A673 (cell line): ENCODE measurements around the gene CYS1. TPM values are rescaled to one million over a fixed set of nuclear protein-coding genes. Genes with fewer than 3 reads are reported as not detected.

Experiments
- BruUV-seq: library from RNA; stranded (reverse); fragments of 400-500 nt; replicated peaks from 2 replicates; lab custom pipeline; 2021; lab: Mats Ljungman, UMichigan
- CTCF ChIA-PET: fragments of 300-600 bp; sonication (Branson Sonifier 250); formaldehyde crosslinking; loops from one replicate; lab custom pipeline; 2022; ENCODE audit warnings: antibody characterized with exemption; lab: Charles Lee
- POLR2A ChIA-PET: fragments of 300-600 bp; sonication (Branson Sonifier 250); formaldehyde crosslinking; loops from one replicate; lab custom pipeline; 2022; ENCODE audit warnings: antibody characterized with exemption; ENCODE audit not compliant: low non-redundant PET; lab: Charles Lee
- DNase-seq: peaks from one replicate; pipeline ENCODE4 v3.0.0-alpha.2; 2015; ENCODE audit warnings: low spot score
- H3K27ac ChIP-seq: fragments of 200-600 bp; sonication (generic); 2 replicates; pipeline ENCODE4 v1.5.1; 2016; ENCODE audit warnings: mixed run types, low read depth, mild to moderate bottlenecking, mixed read lengths, antibody characterized with exemption, low read length; ENCODE audit not compliant: poor library complexity, severe bottlenecking
- H3K27me3 ChIP-seq: fragments of 200-600 bp; sonication (generic); replicated peaks from 2 replicates; pipeline ENCODE4 v1.6.1; 2017; ENCODE audit warnings: mixed run types, low read depth, mild to moderate bottlenecking, mixed read lengths, antibody characterized with exemption, low read length; ENCODE audit not compliant: insufficient read depth, poor library complexity
- H3K36me3 ChIP-seq: fragments of 200-600 bp; sonication (generic); 2 replicates; pipeline ENCODE4 v1.6.1; 2016; ENCODE audit warnings: mixed run types, mild to moderate bottlenecking, mixed read lengths, antibody characterized with exemption, low read length; ENCODE audit not compliant: insufficient read depth, poor library complexity, severe bottlenecking
- H3K4me1 ChIP-seq: fragments of 200-600 bp; sonication (generic); 2 replicates; pipeline ENCODE4 v1.6.1; 2017; ENCODE audit warnings: mixed run types, mild to moderate bottlenecking, mixed read lengths, antibody characterized with exemption, low read length; ENCODE audit not compliant: insufficient read depth, poor library complexity, severe bottlenecking
- H3K4me3 ChIP-seq: fragments of 200-600 bp; sonication (generic); 2 replicates; pipeline ENCODE4 v1.5.1; 2016; ENCODE audit warnings: low read depth, mixed run types, mild to moderate bottlenecking, mixed read lengths, low read length; ENCODE audit not compliant: poor library complexity, severe bottlenecking
- H3K9me3 ChIP-seq: fragments of 200-600 bp; sonication (generic); 2 replicates; pipeline ENCODE4 v1.6.1; 2016; ENCODE audit warnings: mixed run types, low read depth, mild to moderate bottlenecking, mixed read lengths, antibody characterized with exemption, low read length; ENCODE audit not compliant: poor library complexity, severe bottlenecking
- EZH2 ChIP-seq: fragments of 200-600 bp; sonication (generic); IDR thresholded peaks from 2 replicates; pipeline ENCODE4 v1.6.1; 2017; ENCODE audit warnings: borderline replicate concordance, low read depth, mild to moderate bottlenecking, mixed read lengths, antibody characterized with exemption, low read length; ENCODE audit not compliant: poor library complexity, severe bottlenecking
- intact Hi-C: fragments of 100-400 bp; cut with micrococcal nuclease; formaldehyde crosslinking; loops from one replicate; pipeline ENCODE4 v1.10.0; 2022; ENCODE audit not compliant: unreplicated experiment
- total RNA-seq: library from RNA; stranded (reverse); gene quantifications from 2 replicates; pipeline ENCODE4 v1.2.3, GENCODE V29; 2021
- TF ChIP-seq, protein P1 (sequence below): fragments of 300-800, 200-600 bp; sonication (generic); conservative IDR thresholded peaks from 2 replicates; pipeline ENCODE4 v1.5.1; 2017; ENCODE audit warnings: low read depth, mild to moderate bottlenecking, antibody characterized with exemption, low read length, moderate library complexity, mixed read lengths

The CYS1 gene
- total RNA-seq, 1 experiment from 2014 or later, result not detected

DNA sequence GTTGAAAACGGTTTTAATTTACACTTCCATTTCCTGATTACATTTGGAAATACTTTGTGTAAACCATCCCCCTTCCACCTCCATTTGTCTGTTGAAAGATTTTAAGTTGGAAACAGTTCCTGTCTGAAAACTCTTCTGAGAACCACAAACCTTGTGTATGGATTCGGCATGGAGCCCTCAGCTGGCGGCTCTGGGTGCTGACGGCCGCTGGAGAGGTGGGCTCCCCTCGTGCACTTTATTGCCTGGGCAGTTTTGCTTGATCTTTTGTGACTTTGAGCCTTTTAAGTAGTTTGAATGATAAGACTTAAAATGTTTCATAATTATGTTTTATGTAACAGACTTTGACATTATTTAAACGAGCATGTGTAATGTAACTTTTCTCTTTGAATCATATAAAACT lies 25.8 kb downstream of the CYS1 start:
- intact Hi-C loops, result no loop called here
- POLR2A ChIA-PET, result no interaction called here
- Histone ChIP-seq H3K27ac (no peak overlapping the region), H3K27me3 (no peaks in the 10 kb centered on the region), H3K36me3 (no peaks in the 10 kb centered on the region), H3K9me3 (no peaks in the 10 kb centered on the region), H3K4me1 (no peaks in the 10 kb centered on the region), H3K4me3 (no peak overlapping the region)
- CTCF ChIA-PET, result interaction anchor here (0.8 kb wide), 1 partner anchor 255 kb away, joined by 3 read pairs; no protein-coding TSS in a partner anchor
- no peak for TF ChIP-seq EZH2
- TF ChIP-seq, protein P1, sequence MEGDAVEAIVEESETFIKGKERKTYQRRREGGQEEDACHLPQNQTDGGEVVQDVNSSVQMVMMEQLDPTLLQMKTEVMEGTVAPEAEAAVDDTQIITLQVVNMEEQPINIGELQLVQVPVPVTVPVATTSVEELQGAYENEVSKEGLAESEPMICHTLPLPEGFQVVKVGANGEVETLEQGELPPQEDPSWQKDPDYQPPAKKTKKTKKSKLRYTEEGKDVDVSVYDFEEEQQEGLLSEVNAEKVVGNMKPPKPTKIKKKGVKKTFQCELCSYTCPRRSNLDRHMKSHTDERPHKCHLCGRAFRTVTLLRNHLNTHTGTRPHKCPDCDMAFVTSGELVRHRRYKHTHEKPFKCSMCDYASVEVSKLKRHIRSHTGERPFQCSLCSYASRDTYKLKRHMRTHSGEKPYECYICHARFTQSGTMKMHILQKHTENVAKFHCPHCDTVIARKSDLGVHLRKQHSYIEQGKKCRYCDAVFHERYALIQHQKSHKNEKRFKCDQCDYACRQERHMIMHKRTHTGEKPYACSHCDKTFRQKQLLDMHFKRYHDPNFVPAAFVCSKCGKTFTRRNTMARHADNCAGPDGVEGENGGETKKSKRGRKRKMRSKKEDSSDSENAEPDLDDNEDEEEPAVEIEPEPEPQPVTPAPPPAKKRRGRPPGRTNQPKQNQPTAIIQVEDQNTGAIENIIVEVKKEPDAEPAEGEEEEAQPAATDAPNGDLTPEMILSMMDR, result 0 out of 2 replicates have a peak, but pooled peaks have one; percentile 21
- no TSS peak for BruUV-seq
- no peak for DNase-seq

- no peak overlapping the region for H3K27ac ChIP-seq
- CTCF ChIA-PET, result no interaction called here
- no peak overlapping the region for H3K4me3 ChIP-seq
- H3K4me1 ChIP-seq, result no peaks in the 10 kb centered on the region
- BruUV-seq, result no TSS peak
- DNase-seq, result no peak
- no peaks in the 10 kb centered on the region for H3K36me3 ChIP-seq
- TF ChIP-seq EZH2, result no peak
- H3K9me3 ChIP-seq, result no peaks in the 10 kb centered on the region
- H3K27me3 ChIP-seq, result no peaks in the 10 kb centered on the region
- intact Hi-C loops, result no loop called here
- POLR2A ChIA-PET, result no interaction called here
Observed at GRCh38 chr2:10053351-10053750, 26.9 kb downstream of the CYS1 start.

DNA sequence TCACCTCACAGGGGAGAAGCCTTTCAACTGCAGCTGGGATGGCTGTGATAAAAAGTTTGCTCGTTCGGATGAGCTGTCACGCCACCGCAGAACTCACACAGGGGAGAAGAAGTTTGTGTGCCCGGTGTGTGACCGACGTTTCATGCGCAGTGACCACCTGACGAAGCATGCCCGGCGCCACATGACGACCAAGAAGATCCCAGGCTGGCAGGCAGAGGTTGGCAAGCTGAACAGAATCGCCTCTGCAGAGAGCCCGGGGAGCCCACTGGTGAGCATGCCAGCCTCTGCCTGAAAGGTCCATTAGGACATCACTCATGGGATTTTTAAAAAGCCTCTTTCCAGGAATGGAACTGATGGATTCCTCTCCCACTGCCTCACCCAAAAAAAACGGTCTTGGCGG lies 28.0 kb downstream of the CYS1 start:
- POLR2A ChIA-PET, result no interaction called here

More for the DNA sequence above, 28.0 kb downstream of the CYS1 start:
- Histone ChIP-seq H3K27me3 (no peaks in the 10 kb centered on the region), H3K36me3 (peaks cover 5% of the 10 kb centered on the region), H3K4me1 (no peaks in the 10 kb centered on the region), H3K27ac (no peak overlapping the region), H3K4me3 (no peak overlapping the region), H3K9me3 (no peaks in the 10 kb centered on the region)
- CTCF ChIA-PET, result no interaction called here
- no TSS peak for BruUV-seq
- TF ChIP-seq, protein P1, result no peak
- TF ChIP-seq EZH2, result no peak
- intact Hi-C loops, result no loop called here
- no peak for DNase-seq
